Measurements from ENCODE around the gene RPL10A. TPM values are rescaled to one million over a fixed set of nuclear protein-coding genes. Genes with fewer than 3 reads are reported as not detected.

RPL10A gene
- polyA plus RNA-seq, 2 of the 4 experiments (the other 2 are of a cell fraction) = 1,150 to 1,645 TPM

GRCh38 chr6:35443341-35444030 lies 24.7 kb upstream of the RPL10A start:
- Histone ChIP-seq H3K4me1 (no peaks in the 10 kb centered on the region), H3K4me2 (no peak overlapping the region), H3K27ac (no peak overlapping the region), H3K4me3 (no peak overlapping the region), H3K9me3 (no peaks in the 10 kb centered on the region)
- CTCF ChIA-PET = interaction anchor here (1.0 to 1.3 kb wide), 3 partner anchors 28 to 150 kb away, joined by 3 to 5 read pairs (median 3); partner anchors contain the start of gene PPARD
- no peak for FAIRE-seq
- DNase-seq (ENCODE audit: low read depth in 1 of 2, low spot score in 1 of 2) = no peak
- POLR2A ChIA-PET = no interaction called here
- TF ChIP-seq NFE2L2 (conservative IDR thresholded peaks at IDR 0.05; ENCODE audit: low read length) (no peak), CHD2 (IDR thresholded peaks at IDR 0.05; ENCODE audit: low read length, partially characterized antibody) (no peak), MYC (IDR thresholded peaks at IDR 0.05; ENCODE audit: borderline replicate concordance, low read length) (no peak), USF2 (IDR thresholded peaks at IDR 0.05) (no peak), MAX (IDR thresholded peaks at IDR 0.05) (no peak), E2F6 (IDR thresholded peaks at IDR 0.05; ENCODE audit: borderline replicate concordance, low read depth) (no peak), ELK1 (IDR thresholded peaks at IDR 0.05; ENCODE audit: low read depth, low read length) (no peak), EP300 (IDR thresholded peaks at IDR 0.05) (no peak), PHF8 (IDR thresholded peaks at IDR 0.05; ENCODE audit: borderline replicate concordance, low read depth) (no peak), NPAS2 (CRISPR knock-in tag; IDR thresholded peaks at IDR 0.05; ENCODE audit: borderline replicate concordance) (no peak), ATOH8 (CRISPR knock-in tag; IDR thresholded peaks at IDR 0.05; ENCODE audit: low read depth) (no peak), RAD21 (conservative IDR thresholded peaks at IDR 0.05 in 1 of 2, IDR thresholded peaks at IDR 0.05 in 1 of 2) (no peak), MAZ (IDR thresholded peaks at IDR 0.05; ENCODE audit: borderline replicate concordance, low read depth, low read length) (no peak), HEYL (CRISPR knock-in tag; IDR thresholded peaks at IDR 0.05) (no peak), KDM1A (IDR thresholded peaks at IDR 0.05; ENCODE audit: low read depth) (no peak), NR3C1 (IDR thresholded peaks at IDR 0.05) (no peak), FOXS1 (CRISPR knock-in tag; IDR thresholded peaks at IDR 0.05) (no peak), HOXB13 (CRISPR knock-in tag; IDR thresholded peaks at IDR 0.05; ENCODE audit: low read depth) (no peak), SMC3 (IDR thresholded peaks at IDR 0.05) (no peak)
- no peak for ATAC-seq
- WGBS (ENCODE audit: missing lambda C conversion rate) = 51% methylated on average over 4 of the region's 9 CpGs

- no peak for TF ChIP-seq CHD2 (IDR thresholded peaks at IDR 0.05; ENCODE audit: low read length, partially characterized antibody)
- no peak for TF ChIP-seq TP53 (CRISPR knock-in tag; IDR thresholded peaks at IDR 0.05)
- TF ChIP-seq CBX2 (IDR thresholded peaks at IDR 0.05; ENCODE audit: borderline replicate concordance, low read depth) = no peak
- no peak for TF ChIP-seq CHD4 (IDR thresholded peaks at IDR 0.05; ENCODE audit: borderline replicate concordance)
- no peak for TF ChIP-seq FOXS1 (CRISPR knock-in tag; IDR thresholded peaks at IDR 0.05)
- TF ChIP-seq HOXA7 (CRISPR knock-in tag; IDR thresholded peaks at IDR 0.05) = no peak
- no peak for TF ChIP-seq ZC3H11A (IDR thresholded peaks at IDR 0.05)
- no peak for TF ChIP-seq ZNF302 (CRISPR knock-in tag; IDR thresholded peaks at IDR 0.05)
- Histone ChIP-seq H3K4me3 (no peak overlapping the region), H3K4me2 (no peak overlapping the region), H3K27ac (no peak overlapping the region), H3K4me1 (no peaks in the 10 kb centered on the region), H3K9me3 (no peaks in the 10 kb centered on the region)
- DNase-seq (ENCODE audit: low read depth in 1 of 2, low spot score in 1 of 2) (no peak), ATAC-seq (no peak), FAIRE-seq (no peak)
- 86% methylated on average over 5 of the region's 7 CpGs for WGBS (ENCODE audit: missing lambda C conversion rate)
- CTCF ChIA-PET = interaction anchor here (1.5 to 8.0 kb wide), 2 partner anchors 102 to 152 kb away, joined by 3 to 140 read pairs; partner anchors contain the start of gene PPARD
- POLR2A ChIA-PET = no interaction called here
Observed at GRCh38 chr6:35445691-35446090, 22.5 kb upstream of the RPL10A start.

Data from A549 (cell line).